ENCODE measurements around the gene TCF7L2. TPM values are rescaled to one million over a fixed set of nuclear protein-coding genes. Genes with fewer than 3 reads are reported as not detected.

The TCF7L2 gene
- total RNA-seq (2014; rRNA removed; shearing (Covaris generic)), result 0.96 and 2.1 TPM in 2 replicates

DNA sequence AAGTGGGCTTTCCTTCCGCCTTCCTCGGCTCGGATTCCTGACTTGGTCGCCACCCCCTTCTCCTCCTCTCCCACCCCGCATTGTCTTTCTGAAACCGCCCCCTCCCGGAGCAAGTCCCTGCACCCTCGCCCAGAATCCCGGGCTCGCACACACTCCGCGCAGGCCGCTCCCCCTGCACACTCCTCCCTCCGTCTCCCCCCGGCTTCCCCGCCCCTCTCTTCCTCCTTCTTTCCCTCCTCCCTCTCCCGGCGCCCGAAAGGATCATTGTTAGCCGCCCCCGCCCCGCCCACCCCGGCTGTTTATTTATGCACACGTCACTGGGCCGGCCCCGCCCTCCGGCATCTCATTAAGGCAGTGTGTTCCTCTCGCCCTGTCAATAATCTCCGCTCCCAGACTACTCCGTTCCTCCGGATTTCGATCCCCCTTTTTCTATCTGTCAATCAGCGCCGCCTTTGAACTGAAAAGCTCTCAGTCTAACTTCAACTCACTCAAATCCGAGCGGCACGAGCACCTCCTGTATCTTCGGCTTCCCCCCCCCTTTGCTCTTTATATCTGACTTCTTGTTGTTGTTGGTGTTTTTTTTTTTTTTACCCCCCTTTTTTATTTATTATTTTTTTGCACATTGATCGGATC, at the start of gene TCF7L2:
TCF7L2 (plus strand) TSS at position 373 of the 633 bp plus-strand sequence. CDS start 510 bp downstream, outside the sequence.
- DNase-seq (ENCODE audit: low read depth), result peak; percentile 93

DNA sequence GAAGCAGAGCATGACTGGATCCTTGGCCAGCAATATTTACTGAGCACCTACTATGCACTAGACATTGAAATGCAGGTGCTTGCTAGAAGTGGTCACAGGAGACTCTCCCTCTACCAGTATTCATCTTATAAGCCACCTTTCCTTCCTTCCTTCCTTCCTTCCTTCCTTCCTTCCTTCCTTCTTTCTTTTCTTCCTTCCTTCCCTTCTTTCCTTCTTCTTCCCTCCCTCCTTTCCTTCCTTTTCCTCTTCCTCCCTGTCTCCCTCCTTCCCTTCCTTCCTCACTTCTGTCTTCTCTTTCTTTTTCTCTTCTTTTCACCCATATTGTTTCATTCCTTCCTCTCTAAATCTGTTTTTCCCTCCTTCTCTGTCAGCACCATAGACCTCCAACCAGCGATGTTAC, 47.3 kb upstream of the TCF7L2 start:
- no peak for DNase-seq (ENCODE audit: low read depth)

DNA sequence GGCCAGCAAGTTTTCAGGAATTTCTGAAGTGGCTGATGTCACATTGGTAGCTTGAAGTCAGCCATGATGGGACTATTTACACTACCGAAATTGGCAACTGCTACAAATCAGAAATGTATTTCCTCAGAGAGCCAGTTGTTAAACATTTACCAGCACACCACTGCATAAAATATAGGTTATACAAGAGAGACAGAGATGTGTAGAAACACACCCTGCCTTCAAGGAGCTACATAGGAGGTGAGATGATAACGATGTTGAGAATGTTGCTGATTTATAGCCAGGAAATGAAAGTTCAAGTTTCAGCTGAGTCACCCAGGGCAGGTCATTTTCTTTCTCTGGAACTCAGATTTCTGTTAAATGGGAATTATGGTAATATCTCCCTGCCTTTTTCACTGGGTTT, 46.0 kb upstream of the TCF7L2 start:
- DNase-seq (ENCODE audit: low read depth), result peak; percentile 32

DNA sequence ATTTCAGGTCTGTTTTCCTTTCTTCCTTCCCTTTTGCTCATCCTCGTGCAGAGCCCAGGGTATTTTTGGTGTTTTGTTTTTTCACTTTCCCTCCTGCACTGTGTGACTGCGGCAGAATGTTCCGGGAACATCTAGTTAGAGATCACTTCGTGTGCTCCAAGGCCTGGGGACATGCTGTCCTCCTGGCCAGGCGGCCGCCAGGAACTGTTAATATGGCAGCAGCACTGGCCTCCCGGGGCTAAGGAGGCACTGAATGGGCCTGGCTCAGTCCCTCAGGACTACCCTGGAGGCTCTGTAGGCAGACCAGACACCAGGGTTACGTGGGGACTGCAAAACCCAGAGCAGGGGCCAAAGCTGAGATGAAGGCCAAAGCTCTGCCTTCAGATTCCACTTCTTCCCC, 43.1 kb upstream of the TCF7L2 start:
- DNase-seq (ENCODE audit: low read depth), result no peak

DNA sequence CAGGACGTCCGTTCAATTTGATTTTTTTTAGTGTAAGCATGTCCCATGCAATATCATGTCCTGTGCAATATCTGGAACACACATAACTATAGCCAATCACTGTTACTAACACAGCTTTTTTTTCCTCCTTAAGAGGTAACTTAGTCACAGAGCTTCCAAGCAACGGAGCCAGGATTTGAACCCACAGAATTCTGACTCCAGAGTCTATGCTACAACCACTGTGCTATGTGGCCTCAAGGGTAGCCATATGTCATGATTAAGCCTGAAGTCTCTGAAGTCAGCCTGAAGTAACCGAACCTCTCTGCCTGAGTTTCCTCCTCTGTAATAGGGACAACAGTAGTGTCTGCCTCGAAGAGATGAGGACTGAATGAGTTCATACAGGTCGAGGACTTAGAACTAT, 42.2 kb upstream of the TCF7L2 start:
- DNase-seq (ENCODE audit: low read depth), result no peak

DNA sequence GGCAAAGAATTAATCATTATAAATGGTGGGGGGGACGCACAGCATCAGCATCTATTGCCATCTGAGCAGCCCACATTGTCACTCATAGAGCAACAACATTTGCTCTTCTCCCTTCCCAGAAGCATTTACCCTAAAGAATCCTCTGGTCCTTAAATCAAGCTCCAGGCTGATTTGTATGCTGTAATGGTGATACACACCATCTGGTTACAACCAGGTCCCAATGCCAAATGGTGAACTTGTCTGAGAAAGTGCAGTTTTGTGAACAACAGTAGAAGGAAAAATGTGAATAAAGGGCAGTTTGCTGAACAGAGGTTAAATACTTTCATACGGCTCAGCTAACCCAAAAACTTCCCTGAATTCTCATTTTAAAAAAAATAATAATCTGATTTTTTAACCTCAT, 38.8 kb upstream of the TCF7L2 start:
- no peak for DNase-seq (ENCODE audit: low read depth)

DNA sequence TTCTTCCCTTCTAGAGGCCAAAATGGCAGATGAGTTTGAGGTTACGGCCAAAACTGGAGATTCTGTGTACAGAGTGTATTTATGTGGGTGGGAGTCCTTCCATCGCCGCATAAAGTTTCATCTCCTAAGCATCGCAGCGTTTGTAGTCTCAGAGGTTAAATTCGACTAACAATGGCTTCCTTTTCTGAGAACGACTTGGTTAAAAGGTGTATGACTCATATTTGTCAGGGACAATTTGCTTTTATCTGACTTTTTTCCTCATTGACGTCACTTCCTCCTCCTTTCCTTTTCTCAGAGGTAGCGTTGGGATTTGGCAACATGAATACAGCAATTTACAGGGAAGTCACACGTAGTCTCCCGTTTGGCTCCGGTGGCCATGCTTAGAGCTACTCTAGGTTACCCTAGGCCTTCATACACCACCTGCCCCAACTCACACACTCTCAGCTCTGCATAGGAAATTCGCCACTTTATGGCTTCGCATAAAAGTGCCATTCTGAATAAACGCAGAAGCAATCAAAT, 37.6 kb upstream of the TCF7L2 start:
- DNase-seq (ENCODE audit: low read depth), result peak; percentile 42

DNA sequence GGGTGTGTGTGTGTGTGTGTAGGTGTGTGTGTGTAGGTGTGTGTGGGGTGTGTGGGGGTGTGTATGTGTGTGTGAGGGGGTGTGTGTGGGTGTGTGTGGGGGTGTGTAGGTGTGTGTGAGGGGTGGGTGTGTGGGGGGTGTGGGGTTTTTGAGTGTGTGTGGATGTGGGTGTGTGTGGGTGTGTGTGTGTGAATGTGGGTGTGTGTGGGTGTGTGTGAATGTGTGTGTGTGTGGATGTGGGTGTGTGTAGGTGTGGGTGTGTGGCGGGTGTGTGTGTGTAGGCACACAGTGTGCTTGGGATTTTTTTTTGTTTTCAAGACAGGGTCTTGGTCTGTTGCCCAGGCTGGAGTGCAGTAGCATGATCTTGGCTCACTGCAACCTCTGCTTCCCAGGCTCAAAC, 36.8 kb upstream of the TCF7L2 start:
- no peak for DNase-seq (ENCODE audit: low read depth)

DNA sequence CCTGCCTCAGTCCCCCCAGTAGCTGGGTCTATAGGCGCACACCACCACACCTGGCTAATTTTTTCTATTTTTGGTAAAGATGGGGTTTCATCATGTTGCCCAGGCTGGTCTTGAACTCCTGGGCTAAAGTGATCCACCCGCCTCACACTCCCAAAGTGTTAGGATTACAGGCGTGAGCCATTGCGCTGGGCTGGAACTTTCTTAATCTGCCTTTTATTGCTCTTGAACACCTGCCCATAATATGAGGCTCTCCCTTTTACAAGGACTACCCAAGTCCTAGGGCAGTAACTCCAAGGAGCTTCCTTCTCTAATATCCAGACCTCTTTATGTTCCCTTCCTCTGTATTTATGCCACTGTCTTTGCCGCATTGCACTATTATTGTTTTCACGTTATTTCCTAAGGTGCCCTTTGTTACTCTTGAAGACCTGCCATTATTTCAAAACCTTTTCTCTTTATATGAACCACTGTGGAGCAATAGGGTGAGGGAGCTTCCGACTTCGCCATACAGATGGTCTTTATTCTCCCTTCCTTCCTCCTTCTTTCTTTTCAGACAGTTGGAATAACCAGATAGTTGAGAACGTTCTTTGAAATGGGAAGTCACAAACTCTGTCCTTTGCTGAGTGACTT, 36.3 kb upstream of the TCF7L2 start:
- DNase-seq (ENCODE audit: low read depth), result no peak

DNA sequence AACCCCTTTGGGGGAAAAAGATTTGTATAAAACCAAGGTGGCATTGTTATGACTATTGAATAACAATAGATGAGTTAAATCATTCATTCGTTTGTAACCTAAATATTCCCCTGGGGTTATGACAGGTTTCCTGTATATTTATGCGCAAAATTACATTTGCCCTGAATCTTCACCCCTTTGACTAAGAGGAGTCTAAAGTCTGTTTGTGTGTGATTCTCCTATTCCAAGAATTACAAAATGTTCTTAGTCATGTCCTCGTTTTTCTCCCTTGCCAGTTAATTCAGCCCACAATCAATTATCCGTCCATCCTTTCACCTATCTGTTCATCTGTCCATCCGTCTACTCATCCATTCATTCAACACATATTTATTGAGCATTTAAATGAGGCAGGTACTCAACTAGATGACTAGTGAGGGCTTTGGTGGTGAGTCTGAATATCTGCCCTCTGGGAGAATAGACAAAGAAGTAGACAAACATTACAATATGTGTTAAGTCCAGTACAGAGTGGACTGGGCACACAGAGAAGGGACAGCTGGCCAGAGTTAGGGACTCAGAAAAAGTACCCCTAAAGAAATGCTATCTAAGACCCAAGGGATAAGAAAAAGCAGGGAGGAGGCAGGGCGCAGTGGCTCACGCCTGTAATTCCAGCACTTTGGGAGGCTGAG, 35.6 kb upstream of the TCF7L2 start:
- no peak for DNase-seq (ENCODE audit: low read depth)

DNA sequence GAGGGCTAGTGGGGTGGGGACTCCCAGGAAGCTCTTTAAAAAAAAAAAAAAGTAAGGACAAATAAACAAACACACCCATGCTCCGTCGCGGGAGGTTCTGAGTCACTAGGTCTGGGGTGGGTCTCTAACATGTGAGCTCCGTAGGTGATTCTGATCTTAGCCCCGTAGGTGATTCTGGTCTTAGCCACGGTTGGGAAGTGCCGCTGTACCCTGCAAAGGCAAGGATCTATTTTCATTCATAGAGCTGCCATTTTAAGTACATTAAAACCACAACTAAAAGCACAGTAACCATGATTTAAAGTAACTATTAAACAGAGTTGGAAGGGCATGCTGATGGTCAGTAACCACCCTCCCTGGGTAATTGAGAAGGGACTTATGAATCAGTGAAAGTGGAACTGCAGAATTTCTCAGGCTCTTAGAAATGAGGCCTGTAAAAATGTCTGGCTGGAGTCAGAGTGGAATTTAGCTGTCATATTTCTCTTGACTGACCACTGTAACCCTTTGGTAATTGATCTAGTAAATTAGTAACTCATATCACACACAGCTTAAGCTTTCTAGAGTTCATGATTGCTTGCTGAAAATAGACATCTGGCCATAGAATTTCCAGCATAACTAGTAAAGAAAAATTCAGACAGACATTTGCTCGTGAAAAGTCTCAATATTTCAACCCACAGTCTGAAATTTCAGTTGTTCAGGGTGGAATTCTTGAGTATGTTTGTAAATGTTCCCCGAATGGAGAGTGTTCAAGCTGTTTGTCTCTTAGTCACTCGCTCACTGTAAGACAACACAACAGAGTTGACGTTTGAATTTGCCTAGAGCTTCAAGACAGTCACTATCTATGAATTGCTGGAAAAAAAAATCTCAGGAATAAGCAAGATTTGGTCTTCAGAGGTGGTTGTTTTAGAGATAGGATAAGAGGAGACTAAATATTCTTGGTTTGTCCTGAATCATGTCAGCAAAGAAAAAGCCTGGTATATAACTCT, 34.2 kb upstream of the TCF7L2 start:
- DNase-seq (ENCODE audit: low read depth), result peak; percentile 32

DNA sequence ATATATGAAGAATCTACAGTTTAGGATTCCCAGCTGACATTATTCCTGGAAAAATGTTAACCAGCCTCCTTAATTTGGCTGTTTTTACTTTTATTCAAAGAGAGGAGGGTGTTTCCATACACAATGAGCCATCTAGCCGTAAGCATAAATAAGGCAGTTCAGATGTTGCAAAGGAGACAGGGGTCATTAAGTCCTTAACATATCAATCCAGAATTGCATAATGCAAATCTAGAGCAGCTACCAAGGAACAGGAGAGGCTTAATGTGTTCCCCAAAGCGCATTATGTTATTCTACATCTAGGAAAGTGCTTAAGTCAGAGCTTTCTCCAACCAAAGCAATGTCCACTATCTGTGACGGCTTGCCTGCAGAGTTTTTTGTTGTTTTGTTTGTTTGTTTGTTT, 32.4 kb upstream of the TCF7L2 start:
- DNase-seq (ENCODE audit: low read depth), result no peak

DNA sequence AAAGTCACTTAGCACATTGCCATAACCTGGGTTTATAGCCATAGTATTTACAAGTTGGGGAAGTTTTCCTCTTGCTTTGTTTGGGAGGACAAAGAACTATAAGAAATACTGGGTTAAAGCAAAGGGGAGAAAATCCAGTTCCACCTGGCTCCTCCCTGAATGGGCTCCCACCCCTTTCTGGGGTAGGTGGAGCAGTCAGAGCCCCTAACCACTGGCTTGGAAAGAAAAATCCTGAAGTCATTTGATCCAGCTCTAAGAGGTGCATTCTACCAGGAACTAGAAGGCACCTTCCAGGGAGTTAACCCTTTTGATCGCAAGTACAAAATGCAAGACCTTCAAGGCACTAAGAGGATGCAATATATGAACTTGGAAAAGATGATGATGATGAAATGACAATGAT, 31.3 kb upstream of the TCF7L2 start:
- no peak for DNase-seq (ENCODE audit: low read depth)

DNA sequence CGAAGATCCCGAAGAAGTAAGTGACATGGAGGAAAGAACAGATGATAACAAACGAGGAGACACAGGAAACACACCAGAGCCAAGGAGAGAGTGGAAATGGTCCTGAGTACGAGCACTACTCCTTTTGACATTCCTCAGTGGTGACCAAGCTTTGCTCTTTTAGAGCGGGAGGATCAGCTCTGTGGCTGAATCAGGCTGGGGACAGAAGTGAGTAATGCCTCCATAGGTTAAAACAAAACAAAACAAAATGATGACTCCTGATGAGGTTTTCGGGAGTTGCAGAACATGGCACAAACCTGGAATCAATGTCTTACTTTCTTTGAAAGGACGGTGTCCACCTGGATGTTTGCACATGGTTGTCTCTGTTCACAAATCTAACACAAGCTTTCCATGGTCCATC, 30.3 kb upstream of the TCF7L2 start:
- peak; percentile 67 for DNase-seq (ENCODE audit: low read depth)

DNA sequence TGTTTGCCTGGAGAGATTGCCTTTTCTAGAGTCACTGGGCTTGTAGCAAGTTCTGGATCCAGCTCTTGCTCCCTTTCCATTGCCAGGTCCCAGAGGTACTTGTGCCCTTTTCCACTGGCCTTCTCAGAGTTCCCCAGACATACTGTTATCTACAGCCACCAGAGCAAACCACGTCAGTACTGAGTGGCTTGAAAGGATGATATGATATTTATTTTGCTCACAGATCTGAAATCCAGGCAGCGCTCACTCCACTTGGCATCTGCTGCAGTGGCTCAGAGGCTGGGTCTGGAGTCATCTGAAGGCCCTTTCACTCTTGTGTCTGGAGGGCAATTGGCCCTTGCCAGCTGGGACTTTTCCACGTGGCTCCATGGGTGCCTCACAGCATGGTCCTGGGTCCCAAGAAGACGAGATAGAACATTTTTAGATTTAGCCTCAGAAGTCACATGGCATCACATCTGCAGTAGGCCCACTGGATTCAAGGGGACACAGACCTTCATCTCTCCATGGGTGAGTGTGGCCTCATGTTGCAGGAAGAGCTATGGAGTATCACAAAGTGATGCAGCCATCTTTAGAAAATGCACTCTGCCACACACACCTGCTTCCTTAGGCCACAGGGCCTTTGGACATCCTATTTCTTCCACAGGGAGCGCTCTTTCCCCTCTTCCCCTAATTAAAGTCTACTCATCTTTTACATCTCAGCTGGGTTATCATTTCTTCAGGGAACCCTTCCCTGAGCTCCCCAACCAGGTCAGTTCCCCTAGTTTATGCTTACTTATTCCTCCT, 22.9 kb upstream of the TCF7L2 start:
- DNase-seq (ENCODE audit: low read depth), result no peak

DNA sequence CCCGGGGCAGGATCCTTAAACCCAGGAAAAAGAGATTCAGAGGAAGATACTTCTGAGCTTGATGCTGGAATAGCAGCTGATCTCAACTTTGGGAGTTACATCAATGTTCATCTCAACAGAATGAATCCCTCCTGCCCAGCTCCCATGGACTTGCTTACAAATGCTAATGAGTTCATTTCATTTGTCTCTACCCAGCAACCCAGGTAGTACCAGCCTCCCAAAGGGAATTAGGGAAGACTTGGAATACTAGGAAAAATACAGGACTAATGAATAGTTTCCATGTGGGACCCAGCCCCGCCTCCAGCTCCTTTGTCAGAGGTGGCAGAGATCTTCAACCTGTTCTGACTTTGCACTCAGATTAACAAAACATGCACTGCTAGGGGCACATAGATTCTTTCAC, 22.1 kb upstream of the TCF7L2 start:
- no peak for DNase-seq (ENCODE audit: low read depth)

DNA sequence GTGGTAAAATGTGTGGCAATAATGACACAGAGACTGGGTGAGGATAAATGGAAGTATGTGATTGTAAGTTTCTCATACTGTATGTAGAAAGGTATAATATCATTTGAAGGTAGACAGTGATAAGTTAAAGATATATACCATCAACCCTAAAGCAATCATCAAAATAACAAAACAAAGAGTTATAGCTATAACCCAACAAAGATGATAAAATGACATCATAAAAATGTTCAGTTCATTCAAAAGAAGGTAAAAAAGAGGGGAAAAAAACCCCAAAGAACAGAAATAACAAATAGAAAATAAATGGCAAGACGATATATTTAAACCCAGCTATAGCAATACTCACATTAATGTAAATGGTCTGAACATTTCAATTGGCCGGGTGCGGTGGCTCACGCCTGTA, 17.4 kb upstream of the TCF7L2 start:
- DNase-seq (ENCODE audit: low read depth), result no peak

DNA sequence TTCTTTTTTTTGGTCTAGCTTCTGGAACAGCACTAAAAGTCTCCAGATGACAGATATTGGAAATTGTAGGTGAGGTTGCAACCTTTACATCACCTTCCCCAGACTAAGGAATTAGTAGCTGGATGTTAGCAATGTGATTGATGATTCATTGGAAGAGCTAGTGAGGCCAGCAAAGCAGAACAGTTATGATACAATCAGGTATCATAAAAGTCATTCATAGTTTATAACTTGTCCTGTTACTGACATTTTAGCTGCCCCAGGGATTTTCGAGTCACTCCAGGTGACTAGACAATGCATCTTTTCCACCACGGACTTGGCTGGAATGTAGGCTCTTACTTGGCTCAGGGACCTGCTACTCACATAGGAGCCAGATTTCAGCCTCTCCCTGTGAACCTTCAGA, 15.9 kb upstream of the TCF7L2 start:
- no peak for DNase-seq (ENCODE audit: low read depth)

DNA sequence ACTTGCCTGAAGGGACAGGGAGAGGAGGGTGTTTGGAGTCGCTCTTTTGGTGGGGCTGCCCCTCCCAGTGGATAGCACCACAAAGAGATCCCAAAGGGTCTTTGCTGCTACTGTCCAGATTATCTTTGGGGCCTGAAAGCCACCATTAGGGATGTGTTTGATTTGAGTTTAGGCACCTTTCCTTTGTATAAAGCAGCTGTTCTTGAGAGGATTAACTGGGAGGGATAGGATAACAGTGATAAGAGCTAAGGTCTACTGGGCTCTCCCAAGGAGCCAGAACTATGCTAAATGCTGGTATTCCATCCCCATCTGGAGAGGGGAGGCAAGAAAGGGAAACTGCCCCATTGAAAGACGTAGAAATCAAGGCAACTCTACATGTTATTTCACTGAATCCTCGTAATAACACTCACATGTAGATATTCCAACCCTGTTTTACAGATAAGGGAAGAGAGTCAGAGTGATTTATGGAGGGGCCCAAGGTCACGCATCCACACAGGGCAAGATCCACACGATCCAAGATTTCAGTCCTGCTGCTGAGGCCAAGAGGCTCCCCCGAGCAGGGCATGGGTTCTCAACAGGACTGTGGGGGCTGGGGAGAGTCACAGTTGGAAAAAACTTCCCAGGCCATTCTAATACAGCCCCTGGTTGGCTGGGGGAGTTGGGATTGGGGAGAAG, 11.1 kb upstream of the TCF7L2 start:
- DNase-seq (ENCODE audit: low read depth), result no peak

DNA sequence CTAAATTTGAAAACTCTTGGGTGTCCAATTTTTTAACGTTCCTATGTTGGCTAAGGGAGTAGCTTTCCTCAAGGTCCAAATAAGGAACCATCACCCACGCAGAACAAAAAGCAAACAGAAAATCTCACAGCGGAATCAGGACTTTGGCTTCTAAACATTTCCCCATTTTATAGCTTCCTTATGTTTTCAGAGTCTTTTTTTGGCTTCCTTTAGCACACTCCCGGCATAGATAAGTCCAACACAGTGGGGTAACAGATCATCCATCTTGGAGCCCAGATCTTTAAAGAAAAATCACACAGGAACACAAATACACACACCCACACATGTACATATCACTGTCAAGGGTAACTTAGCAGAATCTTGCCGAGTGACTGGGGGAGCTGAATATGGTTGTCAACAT, 4.2 kb upstream of the TCF7L2 start:
- no peak for DNase-seq (ENCODE audit: low read depth)

DNA sequence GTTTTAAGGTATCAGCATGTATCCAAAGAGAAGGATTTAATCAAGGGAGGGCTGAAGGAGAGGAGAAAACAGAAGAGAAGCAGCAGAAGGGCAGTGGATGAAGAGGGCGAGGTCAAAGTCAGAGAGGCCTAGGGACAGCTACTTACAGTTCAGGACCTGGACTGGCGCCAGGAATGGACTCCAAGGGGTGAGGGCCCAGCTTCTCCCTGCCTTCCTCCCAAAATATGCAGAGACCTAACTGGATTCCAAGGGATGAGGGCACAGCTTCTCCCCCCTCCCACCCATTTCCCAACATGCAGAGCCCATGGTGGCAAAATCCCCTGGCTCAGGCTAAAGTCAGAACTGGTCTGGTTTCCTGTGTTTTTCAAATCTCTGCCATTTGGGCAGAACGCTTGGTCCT, 3.4 kb upstream of the TCF7L2 start:
- DNase-seq (ENCODE audit: low read depth), result no peak

Measured in RPMI7951 (cell line).